H9 (cell line): Measurements from ENCODE around the gene CYP2W1. TPM values are rescaled to one million over a fixed set of nuclear protein-coding genes. Genes with fewer than 3 reads are reported as not detected.

Source experiments
- DNase-seq: peaks from one replicate; pipeline ENCODE4 v3.0.0-alpha.2; 2017
- H2AFZ ChIP-seq: one replicate; pipeline ENCODE4 v1.6.1; 2013; ENCODE audit warnings: mild to moderate bottlenecking, low read length, control low read depth, moderate library complexity
- H2AK5ac ChIP-seq: 2 replicates; pipeline ENCODE4 v1.6.1; 2013; ENCODE audit warnings: low read length, control low read depth, mixed read lengths; ENCODE audit not compliant: insufficient read length
- H2BK120ac ChIP-seq: one replicate; pipeline ENCODE4 v1.6.1; 2013; ENCODE audit warnings: low read depth, mild to moderate bottlenecking, low read length, control low read depth, inconsistent platforms; ENCODE audit not compliant: poor library complexity, severe bottlenecking
- H2BK12ac ChIP-seq: 2 replicates; pipeline ENCODE4 v1.6.1; 2013; ENCODE audit warnings: low read length, control low read depth, mixed read lengths, low read depth; ENCODE audit not compliant: insufficient read length
- H2BK15ac ChIP-seq: 2 replicates; pipeline ENCODE4 v1.6.1; 2013; ENCODE audit warnings: low read depth, low read length, control low read depth
- H2BK20ac ChIP-seq: one replicate; pipeline ENCODE4 v1.6.1; 2013; ENCODE audit warnings: low read depth, mild to moderate bottlenecking, low read length, control low read depth, inconsistent platforms; ENCODE audit not compliant: poor library complexity, severe bottlenecking
- H2BK5ac ChIP-seq: 2 replicates; pipeline ENCODE4 v1.6.1; 2013; ENCODE audit warnings: low read length, control low read depth, mixed read lengths; ENCODE audit not compliant: insufficient read length
- H3K14ac ChIP-seq: 2 replicates; pipeline ENCODE4 v1.6.1; 2013; ENCODE audit warnings: low read length, control low read depth; ENCODE audit not compliant: insufficient read depth
- H3K18ac ChIP-seq: 2 replicates; pipeline ENCODE4 v1.6.1; 2013; ENCODE audit warnings: low read depth, mild to moderate bottlenecking, mixed read lengths, low read length, control low read depth; ENCODE audit not compliant: insufficient read length
- H3K23ac ChIP-seq: 2 replicates; pipeline ENCODE4 v1.6.1; 2013; ENCODE audit warnings: low read length, control low read depth, mixed read lengths, low read depth; ENCODE audit not compliant: insufficient read length
- H3K23me2 ChIP-seq: 2 replicates; pipeline ENCODE4 v1.6.1; 2013; ENCODE audit warnings: low read depth, mild to moderate bottlenecking, mixed read lengths, low read length, control low read depth; ENCODE audit not compliant: insufficient read length, poor library complexity, severe bottlenecking
- H3K27ac ChIP-seq: 2 replicates; pipeline ENCODE4 v1.5.1; 2013; ENCODE audit warnings: low read length, control low read depth, mixed read lengths, low read depth; ENCODE audit not compliant: insufficient read length
- H3K27me3 ChIP-seq: 2 replicates; pipeline ENCODE4 v1.6.1; 2013; ENCODE audit warnings: low read length, control low read depth, inconsistent platforms; ENCODE audit not compliant: insufficient read depth
- H3K4ac ChIP-seq: 2 replicates; pipeline ENCODE4 v1.6.1; 2013; ENCODE audit warnings: low read depth, mild to moderate bottlenecking, control low read depth, inconsistent platforms, low read length, moderate library complexity
- H3K4me1 ChIP-seq: 2 replicates; pipeline ENCODE4 v1.6.1; 2013; ENCODE audit warnings: low read length, control low read depth, inconsistent platforms; ENCODE audit not compliant: insufficient read depth
- H3K4me2 ChIP-seq: 2 replicates; pipeline ENCODE4 v1.6.1; 2013; ENCODE audit warnings: low read length, control low read depth, mixed read lengths; ENCODE audit not compliant: insufficient read length, insufficient read depth
- H3K56ac ChIP-seq: 2 replicates; pipeline ENCODE4 v1.6.1; 2013; ENCODE audit warnings: low read depth, mild to moderate bottlenecking, mixed read lengths, low read length, control low read depth; ENCODE audit not compliant: insufficient read length
- H3K79me1 ChIP-seq: 2 replicates; pipeline ENCODE4 v1.6.1; 2013; ENCODE audit warnings: low read depth, mild to moderate bottlenecking, moderate library complexity, low read length, control low read depth, inconsistent platforms; ENCODE audit not compliant: insufficient read depth, poor library complexity, severe bottlenecking
- H3K79me2 ChIP-seq: 2 replicates; pipeline ENCODE4 v1.6.1; 2013; ENCODE audit warnings: low read length, control low read depth, inconsistent platforms; ENCODE audit not compliant: insufficient read depth
- H3K9ac ChIP-seq: 2 replicates; pipeline ENCODE4 v1.6.1; 2013; ENCODE audit warnings: low read length, control low read depth, mixed read lengths; ENCODE audit not compliant: insufficient read length; ENCODE audit errors: extremely low read depth
- H3K9me3 ChIP-seq: one replicate; pipeline ENCODE4 v1.6.1; 2013; ENCODE audit warnings: low read depth, low read length, inconsistent platforms; ENCODE audit not compliant: control insufficient read depth
- H3T11ph ChIP-seq: one replicate; pipeline ENCODE4 v1.6.1; 2013; ENCODE audit warnings: mild to moderate bottlenecking, low read length, control low read depth, inconsistent platforms
- H4K20me1 ChIP-seq: one replicate; pipeline ENCODE4 v1.6.1; 2013; ENCODE audit not compliant: control insufficient read depth, insufficient read length, insufficient read depth
- H4K5ac ChIP-seq: 2 replicates; pipeline ENCODE4 v1.6.1; 2013; ENCODE audit warnings: low read depth, mild to moderate bottlenecking, mixed read lengths, low read length, control low read depth; ENCODE audit not compliant: insufficient read length
- H4K8ac ChIP-seq: replicated peaks from 2 replicates; pipeline ENCODE4 v1.6.1; 2013; ENCODE audit warnings: low read length, control low read depth, mixed read lengths, low read depth; ENCODE audit not compliant: insufficient read length
- H4K91ac ChIP-seq: 2 replicates; pipeline ENCODE4 v1.6.1; 2013; ENCODE audit warnings: low read depth, mild to moderate bottlenecking, moderate library complexity, mixed read lengths, low read length, control low read depth; ENCODE audit not compliant: insufficient read length
- H3K27ac Mint-ChIP-seq, 3 experiments: 2 replicates in 2 of 3; 3 replicates in 1 of 3; pipeline ENCODE4 v1.8.0; 2020 to 2021; ENCODE audit warnings: mixed read lengths in 3 of 3, mild to moderate bottlenecking in 1 of 3, moderate library complexity in 1 of 3
- H3K27me3 Mint-ChIP-seq: 2 replicates; pipeline ENCODE4 v1.8.0; 2021; ENCODE audit warnings: low read depth, mild to moderate bottlenecking, moderate library complexity, mixed read lengths
- H3K36me3 Mint-ChIP-seq, 3 experiments: 2 replicates in 2 of 3; 3 replicates in 1 of 3; pipeline ENCODE4 v1.8.0; 2020 to 2021; ENCODE audit warnings: low read depth in 3 of 3, mixed read lengths in 3 of 3; ENCODE audit not compliant: insufficient read depth in 1 of 3
- H3K4me1 Mint-ChIP-seq, 2 experiments: 2 replicates each; pipeline ENCODE4 v1.8.0; 2020; ENCODE audit warnings: mixed read lengths in 2 of 2
- H3K4me3 Mint-ChIP-seq, 2 experiments: 2 replicates in 1 of 2; 3 replicates in 1 of 2; pipeline ENCODE4 v1.8.0; 2020 to 2021; ENCODE audit warnings: mild to moderate bottlenecking in 2 of 2, mixed read lengths in 2 of 2, moderate library complexity in 1 of 2
- H3K9me3 Mint-ChIP-seq, 2 experiments: 2 replicates in 1 of 2; 3 replicates in 1 of 2; pipeline ENCODE4 v1.8.0; 2020; ENCODE audit warnings: mild to moderate bottlenecking in 2 of 2, mixed read lengths in 2 of 2, moderate library complexity in 1 of 2
- CTCF ChIP-seq: fragments of 200-600 bp; sonication (generic); conservative IDR thresholded peaks from 3 replicates; pipeline ENCODE4 v1.8.0; 2021; ENCODE audit warnings: antibody characterized with exemption, mild to moderate bottlenecking
- WGBS: extraction: QIAGEN DNeasy Blood & Tissue Kit; methylation state at CpG from one replicate; pipeline ENCODE4 v1.1.7; 2013; ENCODE audit warnings: missing lambda C conversion rate, low lambda C conversion rate, mixed read lengths; ENCODE audit not compliant: insufficient read length; ENCODE audit errors: extremely low coverage; 5-methylcytosine and 5-hydroxymethylcytosine counted together
- total RNA-seq: library from RNA; stranded (reverse); gene quantifications from 2 replicates; pipeline ENCODE4 v1.2.1, GENCODE V29; 2021

Gene CYP2W1
- total RNA-seq, 1 experiment from 2014 or later = not detected

- Mint-ChIP-seq H3K27me3 (no peaks in the 10 kb centered on the region), H3K4me3 (no peak overlapping the region), H3K4me1 (peaks cover 2 to 10% of the 10 kb centered on the region in 2 experiments; a peak in 2 of 4 replicates), H3K9me3 (no peaks in the 10 kb centered on the region; a peak in 2 of 5 replicates), H3K27ac (no peak overlapping the region), H3K36me3 (peaks cover 4 to 17% (median 9%) of the 10 kb centered on the region in 3 experiments; a peak in 6 of 7 replicates)
- Histone ChIP-seq H3K23ac (no peak overlapping the region), H3K27ac (no peak overlapping the region), H2AFZ (no peak overlapping the region), H4K5ac (no peak overlapping the region), H3K4me2 (no peak overlapping the region), H2BK20ac (no peak overlapping the region), H2AK5ac (no peak overlapping the region), H3K27me3 (no peaks in the 10 kb centered on the region), H4K91ac (no peak overlapping the region), H2BK15ac (no peak overlapping the region), H4K8ac (no peak overlapping the region), H3K23me2 (no peaks in the 10 kb centered on the region), H2BK5ac (no peak overlapping the region), H3K18ac (no peak overlapping the region), H2BK12ac (no peak overlapping the region), H4K20me1 (no peaks in the 10 kb centered on the region), H3K4ac (no peak overlapping the region), H3K4me1 (no peaks in the 10 kb centered on the region), H3K9me3 (no peaks in the 10 kb centered on the region), H3K56ac (no peak overlapping the region), H3K14ac (no peak overlapping the region; the same call in 1 of the 2 replicates), H3T11ph (no peak overlapping the region), H3K9ac (no peak overlapping the region), H2BK120ac (no peak overlapping the region), H3K79me1 (no peaks in the 10 kb centered on the region), H3K79me2 (no peaks in the 10 kb centered on the region)
- no peak for TF ChIP-seq CTCF
- no peak for DNase-seq
- no CpG with 5 or more reads among the region's 21 CpGs for WGBS
These were observed 22.3 kb downstream of the CYP2W1 start for GRCh38 chr7:1005303-1005702.
